ENCODE measurements around the gene PPDPF.

DNA sequence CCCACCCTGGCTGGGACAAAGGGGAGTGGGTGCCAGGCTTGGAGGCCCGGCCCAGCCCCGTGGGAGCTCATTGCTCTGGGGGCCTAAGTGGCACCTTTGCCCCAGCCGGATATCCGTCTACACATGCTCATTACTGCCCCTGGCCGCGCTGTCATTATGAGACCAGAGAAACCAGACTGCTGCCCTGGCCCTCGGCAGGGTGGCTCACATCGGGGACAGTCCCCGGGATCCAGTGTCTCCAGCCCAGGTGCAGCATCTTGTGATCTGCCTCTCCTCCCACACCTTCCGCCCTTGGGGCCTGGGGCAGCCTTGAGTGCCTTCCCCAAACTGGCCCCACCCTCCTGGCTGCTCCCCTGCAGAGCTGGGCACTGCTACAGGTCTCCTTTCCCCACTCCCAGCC is 22.1 kb downstream of the PPDPF start:
- TF ChIP-seq, protein P1, sequence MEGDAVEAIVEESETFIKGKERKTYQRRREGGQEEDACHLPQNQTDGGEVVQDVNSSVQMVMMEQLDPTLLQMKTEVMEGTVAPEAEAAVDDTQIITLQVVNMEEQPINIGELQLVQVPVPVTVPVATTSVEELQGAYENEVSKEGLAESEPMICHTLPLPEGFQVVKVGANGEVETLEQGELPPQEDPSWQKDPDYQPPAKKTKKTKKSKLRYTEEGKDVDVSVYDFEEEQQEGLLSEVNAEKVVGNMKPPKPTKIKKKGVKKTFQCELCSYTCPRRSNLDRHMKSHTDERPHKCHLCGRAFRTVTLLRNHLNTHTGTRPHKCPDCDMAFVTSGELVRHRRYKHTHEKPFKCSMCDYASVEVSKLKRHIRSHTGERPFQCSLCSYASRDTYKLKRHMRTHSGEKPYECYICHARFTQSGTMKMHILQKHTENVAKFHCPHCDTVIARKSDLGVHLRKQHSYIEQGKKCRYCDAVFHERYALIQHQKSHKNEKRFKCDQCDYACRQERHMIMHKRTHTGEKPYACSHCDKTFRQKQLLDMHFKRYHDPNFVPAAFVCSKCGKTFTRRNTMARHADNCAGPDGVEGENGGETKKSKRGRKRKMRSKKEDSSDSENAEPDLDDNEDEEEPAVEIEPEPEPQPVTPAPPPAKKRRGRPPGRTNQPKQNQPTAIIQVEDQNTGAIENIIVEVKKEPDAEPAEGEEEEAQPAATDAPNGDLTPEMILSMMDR (IDR thresholded peaks at IDR 0.05; ENCODE audit: extremely low read depth in 1 of 2, insufficient read depth in 1 of 2, low read depth in 1 of 2, low read length in 2 of 2) = no peak
- TF ChIP-seq EZH2 (IDR thresholded peaks at IDR 0.05; ENCODE audit: borderline replicate concordance, low read depth, low read length, severe bottlenecking) = no peak
- TF ChIP-seq POLR2A (IDR thresholded peaks at IDR 0.05; ENCODE audit: low read depth, low read length) = no peak
- TF ChIP-seq MYC (IDR thresholded peaks at IDR 0.05; ENCODE audit: low read depth, low read length) = no peak
- no peak for TF ChIP-seq POLR2AphosphoS5 (IDR thresholded peaks at IDR 0.05; ENCODE audit: insufficient read depth, low read depth, low read length)
- TF ChIP-seq, protein P2, sequence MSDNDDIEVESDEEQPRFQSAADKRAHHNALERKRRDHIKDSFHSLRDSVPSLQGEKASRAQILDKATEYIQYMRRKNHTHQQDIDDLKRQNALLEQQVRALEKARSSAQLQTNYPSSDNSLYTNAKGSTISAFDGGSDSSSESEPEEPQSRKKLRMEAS (IDR thresholded peaks at IDR 0.05; ENCODE audit: insufficient read depth, insufficient read length) = no peak
- TF ChIP-seq JUN (IDR thresholded peaks at IDR 0.05; ENCODE audit: borderline replicate concordance, insufficient read depth, insufficient read length, low read depth) = no peak
- TF ChIP-seq GATA2 (IDR thresholded peaks at IDR 0.05; ENCODE audit: insufficient read depth, insufficient read length, low read depth, low read length) = no peak
